Measurements from ENCODE around the gene FHOD3.

The FHOD3 gene

GRCh38 chr18:36655074-36655473 is 357.6 kb downstream of the FHOD3 start:
- TF ChIP-seq CTCF (IDR thresholded peaks at IDR 0.05; ENCODE audit: low read depth, low read length), result no peak
- H3K4me3 ChIP-seq (ENCODE audit: low read depth, low read length), result no peak overlapping the region

GRCh38 chr18:36655930-36656329 is 358.4 kb downstream of the FHOD3 start:
- no peak for TF ChIP-seq CTCF (IDR thresholded peaks at IDR 0.05; ENCODE audit: low read depth, low read length)
- H3K4me3 ChIP-seq (ENCODE audit: low read depth, low read length), result no peak overlapping the region

DNA sequence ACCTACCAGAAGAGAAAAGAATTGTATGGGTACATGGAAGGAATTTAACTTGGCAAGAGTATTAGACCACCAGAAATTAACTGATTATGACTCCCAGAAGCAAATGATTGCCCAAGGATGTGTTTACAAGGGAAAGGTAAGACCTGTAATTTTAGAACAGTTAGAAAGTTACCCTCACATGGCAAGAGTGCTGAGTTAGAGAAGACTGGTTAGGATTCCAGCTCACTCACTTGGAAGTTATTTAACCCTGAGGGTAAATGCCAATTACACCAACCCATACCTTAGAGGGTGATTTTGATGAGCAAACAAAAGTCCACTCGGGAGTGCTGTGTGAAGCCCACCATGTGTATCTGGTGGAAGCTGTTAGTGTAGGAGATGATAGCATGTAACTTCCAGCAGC is 361.1 kb downstream of the FHOD3 start:
- H3K4me3 ChIP-seq (ENCODE audit: low read depth, low read length), result no peak overlapping the region
- no peak for TF ChIP-seq CTCF (IDR thresholded peaks at IDR 0.05; ENCODE audit: low read depth, low read length)

- no peak for TF ChIP-seq CTCF (IDR thresholded peaks at IDR 0.05; ENCODE audit: low read depth, low read length)
These were observed 362.8 kb downstream of the FHOD3 start for GRCh38 chr18:36660311-36660710.

GRCh38 chr18:36661999-36662398 is 364.5 kb downstream of the FHOD3 start:
- peak; percentile 39 for TF ChIP-seq CTCF (IDR thresholded peaks at IDR 0.05; ENCODE audit: low read depth, low read length)
- no peak overlapping the region for H3K4me3 ChIP-seq (ENCODE audit: low read depth, low read length)

More at GRCh38 chr18:36660311-36660710, 362.8 kb downstream of the FHOD3 start:
- no peak overlapping the region for H3K4me3 ChIP-seq (ENCODE audit: low read depth, low read length)

DNA sequence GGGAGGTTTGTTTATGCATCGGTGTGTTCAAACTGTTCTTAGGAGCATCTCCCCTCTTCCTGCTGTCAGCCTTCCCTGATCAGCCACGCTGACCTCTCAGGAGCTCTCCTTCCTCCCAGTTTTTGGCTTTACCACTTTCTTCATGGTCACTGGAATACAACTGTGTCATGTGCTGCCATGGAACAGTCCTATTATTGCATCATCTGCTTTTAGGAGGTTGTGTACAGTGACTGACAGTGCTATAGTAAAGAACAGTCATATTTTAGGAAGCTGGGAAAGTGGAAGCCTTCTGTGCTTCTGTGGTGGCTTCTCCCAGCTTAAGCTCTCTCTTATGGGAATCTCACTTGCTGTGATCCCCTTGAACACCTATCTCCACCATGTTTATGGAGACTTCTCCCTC is 365.8 kb downstream of the FHOD3 start:
- TF ChIP-seq CTCF (IDR thresholded peaks at IDR 0.05; ENCODE audit: low read depth, low read length), result no peak
- no peak overlapping the region for H3K4me3 ChIP-seq (ENCODE audit: low read depth, low read length)

- no peak for TF ChIP-seq CTCF (IDR thresholded peaks at IDR 0.05; ENCODE audit: low read depth, low read length)
- H3K4me3 ChIP-seq (ENCODE audit: low read depth, low read length), result no peak overlapping the region
These were observed 368.4 kb downstream of the FHOD3 start for GRCh38 chr18:36665952-36666351.
